Activated CD4-positive, alpha-beta T cell treated with anti-CD3 and anti-CD28 coated beads for 1 hour (primary cell): ENCODE measurements around the gene MLF2.

ENCODE experiments used
- DNase-seq: peaks from one replicate; pipeline ENCODE4 v3.0.0-alpha.2; 2020

The MLF2 gene

GRCh38 chr12:6752921-6753771 is at the start of gene MLF2:
TSS of gene MLF2 (minus strand) at chr12:6753141. CDS start at chr12:6752334, 807 bp downstream.
- peak; percentile 96 for DNase-seq

- DNase-seq: no peak
These were observed 46.2 kb upstream of the MLF2 start for GRCh38 chr12:6799147-6799546.

GRCh38 chr12:6796576-6796975 is 43.6 kb upstream of the MLF2 start:
- DNase-seq: no peak

- no peak for DNase-seq
These were observed 42.1 kb upstream of the MLF2 start for GRCh38 chr12:6795088-6795487.

- no peak for DNase-seq
These were observed 39.7 kb upstream of the MLF2 start for GRCh38 chr12:6792522-6793201.

GRCh38 chr12:6791931-6792520 is 39.1 kb upstream of the MLF2 start:
- DNase-seq: no peak

- DNase-seq: no peak
These were observed 37.7 kb upstream of the MLF2 start for GRCh38 chr12:6790496-6791150.

GRCh38 chr12:6788972-6789924 is 36.3 kb upstream of the MLF2 start, which contains the start of gene CD4:
TSS of gene CD4 (plus strand) at chr12:6789528. CDS start at chr12:6800139, 10,611 bp downstream.
- peak; percentile 58 for DNase-seq

- DNase-seq: no peak
These were observed 34.4 kb upstream of the MLF2 start for GRCh38 chr12:6787309-6787708.

GRCh38 chr12:6786416-6787094 is 33.6 kb upstream of the MLF2 start:
- DNase-seq: no peak

- no peak for DNase-seq
These were observed 31.8 kb upstream of the MLF2 start for GRCh38 chr12:6784761-6785160.

- DNase-seq: no peak
These were observed 31.4 kb upstream of the MLF2 start for GRCh38 chr12:6784296-6784695.

- DNase-seq: no peak
These were observed 30.9 kb upstream of the MLF2 start for GRCh38 chr12:6783828-6784227.

- no peak for DNase-seq
These were observed 30.1 kb upstream of the MLF2 start for GRCh38 chr12:6782850-6783566.

GRCh38 chr12:6782119-6782518 is 29.2 kb upstream of the MLF2 start:
- DNase-seq: no peak

- no peak for DNase-seq
These were observed 27.6 kb upstream of the MLF2 start for GRCh38 chr12:6780573-6780972.

- no peak for DNase-seq
These were observed 26.9 kb upstream of the MLF2 start for GRCh38 chr12:6779708-6780432.

- DNase-seq: peak; percentile 78
These were observed 25.9 kb upstream of the MLF2 start for GRCh38 chr12:6778574-6779550.

- no peak for DNase-seq
These were observed 25.3 kb upstream of the MLF2 start for GRCh38 chr12:6778217-6778573.
